ENCODE measurements around the gene RADIL. TPM values are rescaled to one million over a fixed set of nuclear protein-coding genes. Genes with fewer than 3 reads are reported as not detected.

RADIL gene
- total and polyA plus RNA-seq, 2 donors (not counting 1 experiment from before 2014, with no cell fraction given), result not detected

DNA sequence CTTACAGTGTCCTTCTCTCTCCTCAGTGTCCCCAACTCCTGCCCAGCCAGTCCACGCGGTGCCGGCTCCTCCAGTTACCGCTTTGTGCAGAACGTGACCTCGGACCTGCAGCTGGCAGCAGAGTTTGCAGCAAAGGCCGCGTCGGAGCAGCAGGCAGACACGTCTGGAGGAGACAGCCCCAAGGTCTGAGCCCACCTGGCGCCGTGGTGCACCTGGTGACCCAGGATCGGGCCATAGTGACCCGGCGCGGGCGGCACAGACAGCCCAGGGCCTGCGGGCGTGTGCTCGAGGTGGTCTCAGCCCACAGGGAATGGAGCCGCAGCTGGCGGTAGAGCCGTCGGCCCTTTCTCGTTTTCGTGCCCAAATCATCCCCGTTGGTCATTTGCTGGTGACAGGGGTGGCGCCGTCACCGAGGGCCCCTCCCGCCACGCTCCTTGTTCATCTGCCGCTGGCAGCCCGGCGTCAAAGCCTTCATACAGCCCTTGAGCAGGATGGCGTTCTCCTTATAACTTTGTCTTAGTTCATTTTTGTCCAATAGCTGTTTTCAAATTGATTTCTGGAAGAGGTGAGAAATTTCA lies 129.0 kb downstream of the RADIL start:
- no peak overlapping the region for H3K27ac ChIP-seq (ENCODE audit: low read length in 2 of 2)
- no peaks in the 10 kb centered on the region for H3K9me3 ChIP-seq (ENCODE audit: control extremely low read depth in 1 of 3, control insufficient read depth in 2 of 3, insufficient read depth in 1 of 3, low read length in 2 of 3)
- H2AFZ ChIP-seq (ENCODE audit: insufficient read depth, low read depth, low read length, poor library complexity, severe bottlenecking), result no peak overlapping the region
- H3K4me2 ChIP-seq (replicated peaks; ENCODE audit: low read depth, low read length, poor library complexity, severe bottlenecking), result no peak overlapping the region
- ChIA-PET POLR2A (no interaction called here), CTCF (interaction anchor here (0.7 to 4.1 kb wide), 13 partner anchors 8 to 234 kb away, joined by 3 to 21 read pairs (median 4); no protein-coding TSS in a partner anchor)
- no peak for DNase-seq
- ATAC-seq (ENCODE audit: low read depth), result no peak
- peaks cover 0 to 63% of the 10 kb centered on the region in 2 experiments for H3K36me3 ChIP-seq (replicated peaks in 1 of 2; ENCODE audit: control extremely low read depth in 1 of 2, control insufficient read depth in 1 of 2, extremely low read depth in 1 of 2, insufficient read depth in 2 of 2, low read length in 1 of 2)
- no peak overlapping the region for H3K27ac Mint-ChIP-seq
- H3K9me3 Mint-ChIP-seq (ENCODE audit: insufficient read depth), result no peaks in the 10 kb centered on the region
- H3K4me1 Mint-ChIP-seq, result peaks cover 12% of the 10 kb centered on the region
- WGBS (ENCODE audit: insufficient coverage), result 96% methylated on average over 31 of the region's 36 CpGs
- peaks cover 44% of the 10 kb centered on the region for H4K20me1 ChIP-seq (ENCODE audit: control insufficient read depth, insufficient read depth, low read length, poor library complexity, severe bottlenecking)
- no peak overlapping the region for H3K4me3 Mint-ChIP-seq
- TF ChIP-seq, protein P1, sequence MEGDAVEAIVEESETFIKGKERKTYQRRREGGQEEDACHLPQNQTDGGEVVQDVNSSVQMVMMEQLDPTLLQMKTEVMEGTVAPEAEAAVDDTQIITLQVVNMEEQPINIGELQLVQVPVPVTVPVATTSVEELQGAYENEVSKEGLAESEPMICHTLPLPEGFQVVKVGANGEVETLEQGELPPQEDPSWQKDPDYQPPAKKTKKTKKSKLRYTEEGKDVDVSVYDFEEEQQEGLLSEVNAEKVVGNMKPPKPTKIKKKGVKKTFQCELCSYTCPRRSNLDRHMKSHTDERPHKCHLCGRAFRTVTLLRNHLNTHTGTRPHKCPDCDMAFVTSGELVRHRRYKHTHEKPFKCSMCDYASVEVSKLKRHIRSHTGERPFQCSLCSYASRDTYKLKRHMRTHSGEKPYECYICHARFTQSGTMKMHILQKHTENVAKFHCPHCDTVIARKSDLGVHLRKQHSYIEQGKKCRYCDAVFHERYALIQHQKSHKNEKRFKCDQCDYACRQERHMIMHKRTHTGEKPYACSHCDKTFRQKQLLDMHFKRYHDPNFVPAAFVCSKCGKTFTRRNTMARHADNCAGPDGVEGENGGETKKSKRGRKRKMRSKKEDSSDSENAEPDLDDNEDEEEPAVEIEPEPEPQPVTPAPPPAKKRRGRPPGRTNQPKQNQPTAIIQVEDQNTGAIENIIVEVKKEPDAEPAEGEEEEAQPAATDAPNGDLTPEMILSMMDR (IDR thresholded peaks at IDR 0.05), result no peak
- TF ChIP-seq EZH2 (IDR thresholded peaks at IDR 0.05; ENCODE audit: borderline replicate concordance, insufficient read depth, low read depth, low read length, poor library complexity, severe bottlenecking), result no peak
- H3K9ac ChIP-seq (ENCODE audit: low read length), result no peak overlapping the region
- H3K79me2 ChIP-seq (ENCODE audit: control insufficient read depth, insufficient read depth, low read length), result peaks cover 75% of the 10 kb centered on the region
- H3K27me3 Mint-ChIP-seq, result no peaks in the 10 kb centered on the region
- peaks cover 0 to 11% of the 10 kb centered on the region in 2 donors for H3K4me1 ChIP-seq (ENCODE audit: control insufficient read depth in 2 of 2, insufficient read depth in 2 of 2, low read length in 2 of 2)
- no peaks in the 10 kb centered on the region for H3K27me3 ChIP-seq (replicated peaks in 1 of 4; ENCODE audit: control extremely low read depth in 1 of 4, control insufficient read depth in 3 of 4, insufficient read depth in 4 of 4, low read length in 3 of 4)
- H3K4me3 ChIP-seq (ENCODE audit: control extremely low read depth in 1 of 5, extremely low read depth in 1 of 5, insufficient read depth in 1 of 5, low read depth in 2 of 5, low read length in 4 of 5), result no peak overlapping the region
- intact Hi-C loops (cut with micrococcal nuclease), result loop anchor here (5.0 kb wide), 1 partner anchor 72 kb away; the partner anchor contains the start of gene FOXK1
